ENCODE results near the gene PPP1R36.

PPP1R36 gene

GRCh38 chr14:64638625-64639024 is 88.9 kb downstream of the PPP1R36 start:
- TF ChIP-seq CTCF (conservative IDR thresholded peaks at IDR 0.05; ENCODE audit: low read depth, low read length), result no peak
- DNase-seq (ENCODE audit: low read depth), result no peak
- H3K4me3 ChIP-seq (ENCODE audit: low read length), result no peak overlapping the region

Measured in retinal pigment epithelial cell (primary cell).